ENCODE results near the gene NOL4L.

Gene NOL4L

DNA sequence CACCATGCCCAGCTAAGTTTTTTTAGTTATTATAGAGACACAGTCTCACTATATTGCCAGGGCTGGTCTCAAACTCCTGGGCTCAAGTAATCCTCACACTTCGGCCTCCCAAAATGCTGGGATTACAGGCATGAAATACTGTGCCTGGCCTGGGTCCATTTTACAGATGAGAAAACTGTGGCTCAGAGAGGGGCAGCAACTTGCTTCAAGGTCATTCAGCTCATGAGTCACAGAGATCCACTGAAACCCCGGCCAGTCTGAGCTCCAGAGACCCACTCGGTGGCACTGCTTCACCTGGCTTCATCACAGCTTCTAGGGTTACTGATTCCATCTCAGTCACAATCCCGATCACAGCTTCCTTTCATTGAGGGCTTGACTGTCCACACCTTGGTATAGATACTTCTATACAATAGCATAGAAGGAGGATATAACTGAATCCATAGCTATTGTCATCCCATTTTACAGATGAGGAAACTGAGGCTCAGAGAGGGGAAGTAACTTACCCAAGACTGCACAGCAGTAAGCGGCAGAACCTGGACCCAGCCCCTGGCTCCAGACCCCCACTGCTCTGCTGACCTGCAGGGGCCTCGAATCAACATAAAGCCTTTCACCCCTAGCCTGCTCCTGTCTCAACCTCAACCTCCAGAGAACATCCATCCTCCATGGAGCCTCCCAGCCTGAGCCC lies 11.8 kb downstream of the NOL4L start:
- no peak for DNase-seq

DNA sequence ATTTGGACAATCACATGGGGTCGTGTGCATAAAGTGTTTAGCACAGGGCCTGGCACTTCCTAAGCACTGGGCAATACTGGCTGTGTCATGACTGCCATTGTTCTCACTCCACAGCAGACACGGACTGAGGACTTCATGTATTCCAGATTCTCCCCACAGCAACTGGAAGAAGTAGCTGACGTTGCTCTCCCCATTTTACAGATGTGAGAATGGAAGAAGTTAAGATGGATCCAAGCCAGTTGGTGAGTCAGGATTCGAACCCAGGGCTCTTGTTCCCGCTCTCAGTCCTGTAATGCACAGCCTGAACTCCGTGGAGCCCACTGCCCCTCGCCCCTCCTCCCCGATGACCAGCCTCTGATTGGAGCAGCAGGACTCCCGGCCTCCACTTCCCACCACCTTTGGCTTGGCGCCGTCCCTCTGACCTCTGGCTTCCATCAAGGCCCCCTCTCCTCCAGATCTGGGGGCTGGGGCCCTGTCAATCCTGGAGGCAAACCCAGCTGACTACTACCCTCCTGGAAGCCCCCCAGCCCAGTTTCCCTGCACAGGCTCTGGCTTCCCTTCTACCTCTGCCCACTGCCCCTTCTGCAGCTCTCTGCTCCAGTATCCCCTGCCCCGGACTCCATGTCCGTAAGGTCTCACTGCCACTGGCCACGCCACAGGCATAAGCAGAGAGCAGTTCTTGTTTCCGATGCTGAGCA lies 12.7 kb downstream of the NOL4L start:
- no peak for DNase-seq

DNA sequence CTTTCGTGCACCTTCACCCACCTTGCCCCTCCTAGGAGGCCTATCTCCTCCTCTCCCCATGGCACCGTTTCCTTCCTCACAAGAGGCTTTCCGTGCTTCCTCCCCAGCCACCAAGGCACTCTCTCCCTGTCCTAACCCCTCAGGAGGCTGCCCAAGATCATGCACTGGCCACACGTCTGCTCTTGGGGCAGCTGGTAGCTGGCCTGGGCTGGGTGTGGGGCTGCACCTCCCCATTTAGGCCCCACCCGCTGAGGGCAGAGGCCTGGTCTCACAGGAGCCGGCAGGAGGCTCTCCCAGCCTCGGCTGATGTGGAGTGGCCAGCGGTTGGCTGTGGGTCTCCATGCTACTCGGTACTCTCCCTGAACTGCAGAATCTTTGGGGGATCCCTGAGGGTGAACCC lies 13.6 kb downstream of the NOL4L start:
- DNase-seq, result no peak

DNA sequence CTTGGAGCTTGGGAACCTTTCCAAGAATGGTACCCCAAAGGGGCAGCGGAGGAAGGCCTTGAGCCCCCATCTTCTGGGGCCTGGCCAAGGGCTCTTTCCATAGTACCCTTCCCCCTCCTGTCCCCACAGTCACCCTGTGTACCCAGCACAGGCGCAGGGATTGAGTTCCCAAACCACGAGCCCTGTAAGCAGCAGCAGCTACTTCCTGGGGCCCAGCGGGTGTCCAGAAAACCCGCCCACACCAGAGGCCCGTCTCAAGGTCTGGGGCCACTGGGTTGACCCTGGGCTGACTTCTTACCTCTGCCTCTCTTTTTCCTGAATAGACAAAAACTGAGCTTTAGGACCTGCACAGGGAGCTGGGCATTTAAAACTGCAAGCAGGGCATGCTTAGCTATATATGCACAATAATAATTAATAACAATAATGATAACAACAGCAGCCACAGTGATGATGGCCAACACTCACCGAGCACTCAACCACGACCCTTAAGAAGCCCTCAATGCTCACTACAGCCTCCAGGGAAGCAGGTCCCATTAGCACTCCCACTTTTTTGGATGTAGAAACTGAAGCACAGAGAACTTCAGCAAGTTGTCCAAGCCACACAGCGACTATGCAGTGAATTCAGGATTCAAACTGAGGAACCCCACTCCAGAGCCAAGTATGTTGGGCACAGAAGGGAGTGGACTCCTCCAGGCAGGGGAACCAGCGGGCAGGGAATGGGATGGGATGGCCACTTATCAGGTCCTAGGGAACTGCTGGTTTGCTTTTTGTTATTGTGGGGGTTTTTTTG lies 14.5 kb downstream of the NOL4L start:
- no peak for DNase-seq

- no peak for DNase-seq
Measured at GRCh38 chr20:32569380-32570305, 15.5 kb downstream of the NOL4L start.

DNA sequence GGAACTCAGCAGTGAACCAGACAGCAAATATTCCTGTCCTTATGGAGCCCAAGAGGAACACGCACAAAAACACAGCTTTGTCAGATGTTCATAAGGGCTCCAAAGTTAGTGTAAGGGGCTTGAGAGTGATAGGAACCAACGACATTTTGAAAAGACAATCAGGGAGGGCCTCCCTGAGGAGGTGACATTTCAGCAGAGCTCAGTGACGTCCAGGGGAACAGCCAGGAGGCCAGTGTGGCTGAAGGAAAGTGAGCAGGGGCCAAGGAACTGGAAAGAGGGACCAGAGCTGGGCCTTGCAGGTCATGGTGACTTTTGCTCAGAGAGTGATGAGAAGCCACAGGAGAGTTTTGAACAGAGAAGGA lies 16.1 kb downstream of the NOL4L start:
- DNase-seq, result no peak

- DNase-seq, result no peak
Measured at GRCh38 chr20:32567384-32568178, 17.6 kb downstream of the NOL4L start.

- DNase-seq, result no peak
Measured at GRCh38 chr20:32566379-32567374, 18.5 kb downstream of the NOL4L start.

DNA sequence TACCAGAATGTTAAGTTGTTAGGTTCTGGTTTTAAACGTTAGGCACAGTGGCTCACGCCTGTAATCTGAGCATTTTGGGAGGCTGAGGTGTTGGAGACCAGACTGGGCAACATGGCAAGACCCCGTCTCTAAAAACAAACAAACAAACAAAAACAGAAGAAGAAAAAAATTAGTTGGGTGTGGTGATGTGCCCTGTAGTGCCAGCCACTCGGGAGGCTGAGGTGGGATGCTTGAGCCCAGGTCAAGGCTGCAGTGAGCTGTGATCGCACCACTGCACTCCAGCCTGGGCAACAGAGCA lies 19.4 kb downstream of the NOL4L start:
- no peak for DNase-seq

DNA sequence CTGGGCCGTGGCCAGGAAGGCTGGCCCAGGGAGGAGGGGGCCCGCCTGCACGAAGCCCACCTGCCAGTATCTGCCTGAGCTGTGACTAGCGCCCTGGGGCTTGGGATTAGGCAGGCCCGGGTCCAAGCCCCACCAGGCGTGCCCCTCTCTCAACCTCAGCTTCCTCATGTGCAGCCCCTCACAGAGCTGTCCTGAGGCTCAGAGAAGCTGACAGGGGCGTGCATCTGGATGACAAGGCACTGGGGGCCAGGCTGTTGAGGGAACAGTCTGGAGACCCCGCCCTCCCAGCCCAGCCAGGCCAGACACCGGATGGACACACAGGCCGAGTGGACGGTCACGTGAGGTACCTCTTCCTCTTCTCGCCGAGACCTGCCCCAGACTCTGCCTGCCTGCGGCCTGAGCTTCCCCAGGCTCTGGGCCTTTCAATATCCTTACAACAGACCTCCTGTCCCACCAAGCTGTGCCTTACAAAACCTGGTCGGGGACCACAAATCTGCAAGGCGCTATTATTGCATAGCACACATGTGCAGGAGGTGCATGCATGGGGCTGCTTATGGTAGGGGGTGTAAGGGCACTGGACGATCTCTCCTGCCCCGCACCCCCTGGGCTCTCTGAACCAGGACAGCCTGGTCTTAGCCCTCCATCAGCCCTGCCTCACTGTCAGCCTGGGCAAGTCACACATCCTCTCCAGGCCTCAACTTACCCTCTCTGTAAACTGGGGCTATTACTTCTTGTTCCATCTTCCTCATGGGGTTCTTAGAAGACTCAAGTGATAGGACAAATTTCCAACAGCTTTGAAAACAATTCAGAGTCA lies 20.0 kb downstream of the NOL4L start:
- DNase-seq, result no peak

GRCh38 chr20:32564440-32564839 lies 20.7 kb downstream of the NOL4L start:
- DNase-seq, result no peak

- DNase-seq, result no peak
Measured at GRCh38 chr20:32563311-32564272, 21.5 kb downstream of the NOL4L start.

DNA sequence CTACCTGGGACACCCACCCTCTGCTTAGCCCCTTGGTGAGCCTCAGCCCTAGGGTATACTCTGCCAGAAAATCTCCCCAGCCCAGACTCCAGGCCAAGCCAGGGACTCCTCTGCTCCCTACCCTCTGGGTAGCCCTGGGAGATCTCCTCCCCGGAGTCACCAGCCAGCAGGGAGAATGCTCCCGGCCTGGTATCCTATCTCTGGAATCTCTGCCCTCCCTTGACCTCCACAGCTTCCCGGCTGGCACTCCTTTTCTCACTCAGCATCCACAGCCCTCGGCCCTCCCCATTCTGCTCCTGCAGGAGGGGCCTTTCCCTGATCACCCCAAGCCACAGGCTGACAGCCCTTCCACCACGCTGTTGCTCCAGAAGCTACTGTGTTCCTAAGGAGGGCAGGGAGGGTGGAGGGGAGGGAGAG lies 22.6 kb downstream of the NOL4L start:
- no peak for DNase-seq

DNA sequence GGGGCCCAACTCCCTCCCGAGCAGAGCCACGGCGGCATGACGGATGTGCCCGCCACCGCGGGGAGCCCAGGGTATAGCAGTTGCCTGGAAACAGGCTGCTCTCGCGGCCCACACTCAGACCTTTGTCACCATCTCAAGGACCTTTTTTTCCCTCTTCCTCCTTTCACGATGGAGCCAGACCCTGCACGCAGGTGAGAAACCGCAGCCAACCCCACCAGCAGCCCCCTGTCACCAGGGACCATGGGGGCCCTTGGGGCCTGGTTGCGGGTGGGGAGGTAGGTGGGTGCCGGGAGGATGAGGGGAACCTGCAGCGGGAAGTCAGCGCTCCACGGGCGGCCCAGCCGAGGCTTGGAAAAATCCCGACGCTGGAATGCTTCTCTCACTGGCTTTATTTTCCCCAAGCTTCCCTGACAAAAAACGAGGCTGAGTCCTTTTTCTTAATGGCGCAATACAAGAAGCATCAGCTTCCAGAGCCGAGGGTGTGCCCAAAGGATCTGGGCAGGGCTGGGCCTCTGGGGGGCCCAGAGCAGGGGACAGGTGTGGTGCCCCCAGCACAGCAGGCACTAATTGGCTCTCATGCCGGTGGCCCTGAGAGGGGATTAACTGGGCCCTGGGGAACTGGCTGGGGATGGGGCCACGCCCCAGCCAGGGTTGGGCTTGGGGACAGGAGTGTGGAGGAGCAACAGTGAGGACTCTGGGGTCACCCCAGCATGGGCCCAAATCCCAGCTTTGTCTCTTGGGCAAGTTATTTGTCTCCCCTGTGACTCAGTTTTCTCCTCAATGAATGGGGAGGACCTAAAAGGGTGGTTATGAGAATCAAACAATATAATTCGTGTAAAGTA lies 23.9 kb downstream of the NOL4L start:
- DNase-seq, result no peak

- no peak for DNase-seq
Measured at GRCh38 chr20:32560482-32560988, 24.6 kb downstream of the NOL4L start.

DNA sequence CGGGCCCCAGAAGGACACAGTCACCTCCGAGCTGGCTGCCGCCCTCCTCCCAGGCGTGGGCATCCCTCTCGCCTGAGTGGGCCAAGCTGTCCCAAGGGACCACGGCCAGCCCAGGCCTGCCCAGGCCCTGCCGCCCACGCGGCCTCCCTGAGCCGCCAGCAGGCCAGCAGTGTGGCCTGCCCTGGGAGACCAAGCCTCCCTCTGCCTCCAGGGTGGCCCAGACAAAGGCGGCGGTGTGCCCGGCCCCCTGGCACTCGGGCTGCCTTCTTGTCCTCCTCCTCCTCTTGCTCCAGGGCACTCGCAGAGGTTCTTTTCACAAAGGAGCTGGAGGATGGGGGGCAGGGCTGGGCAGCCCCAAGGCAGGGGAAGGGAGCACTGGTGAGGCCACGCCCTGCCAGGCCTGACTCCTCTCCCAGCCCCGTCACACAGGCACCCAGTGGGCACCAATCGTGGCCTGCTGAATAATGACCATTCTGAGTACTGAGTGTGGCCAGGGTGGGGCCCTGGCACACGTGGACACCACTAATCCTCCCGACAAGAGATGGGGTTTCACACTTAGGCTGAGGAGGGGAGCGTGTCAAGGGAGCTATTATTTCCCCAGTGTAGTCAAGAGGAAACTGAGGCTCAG lies 25.3 kb downstream of the NOL4L start:
- DNase-seq, result no peak

DNA sequence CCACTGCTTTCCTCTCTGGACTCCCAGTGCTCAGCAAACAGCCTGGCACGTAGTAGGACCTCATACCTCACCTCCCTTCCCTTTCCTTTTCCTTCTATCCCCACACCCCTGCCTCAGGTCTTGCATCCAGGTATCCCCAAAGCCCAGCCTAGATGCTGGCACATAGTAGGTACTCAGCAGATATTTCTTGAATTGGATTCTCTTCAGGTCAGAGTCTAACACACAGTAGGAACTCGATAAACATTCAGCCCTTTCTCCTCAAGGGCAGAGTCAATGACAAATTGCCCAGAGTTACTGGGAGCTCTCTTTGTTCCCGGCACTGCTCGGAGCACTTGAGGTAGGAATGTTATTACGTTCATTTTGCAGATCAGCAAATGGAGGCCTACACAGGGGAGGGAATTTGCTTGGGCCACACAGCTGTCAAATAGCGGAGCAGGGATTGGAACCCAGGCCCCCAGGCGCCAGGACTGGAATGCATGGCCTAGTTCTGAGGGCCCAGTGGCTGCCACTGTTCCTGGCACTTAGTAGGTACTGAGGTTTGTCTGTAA lies 25.9 kb downstream of the NOL4L start:
- DNase-seq, result no peak
